ACC112 (cell line): Measurements from ENCODE around the gene HDAC4.

Source experiments
- H2AFZ ChIP-seq: fragments of 200-600 bp; sonication (generic); one replicate; pipeline ENCODE4 v1.6.0; 2017; ENCODE audit warnings: antibody characterized with exemption, low read length; ENCODE audit not compliant: unreplicated experiment
- H3K27ac ChIP-seq: fragments of 200-600 bp; sonication (generic); 2 replicates; pipeline ENCODE4 v1.5.1; 2014; ENCODE audit warnings: low read depth, mild to moderate bottlenecking, antibody characterized with exemption, low read length, moderate library complexity
- H3K27me3 ChIP-seq: fragments of 200-600 bp; sonication (generic); 2 replicates; pipeline ENCODE4 v1.6.1; 2014; ENCODE audit warnings: mild to moderate bottlenecking, antibody characterized with exemption, low read length, moderate library complexity, mixed read lengths; ENCODE audit not compliant: insufficient read depth
- H3K36me3 ChIP-seq: fragments of 200-600 bp; sonication (generic); 2 replicates; pipeline ENCODE4 v1.6.1; 2016; ENCODE audit warnings: mild to moderate bottlenecking, antibody characterized with exemption, low read length, moderate library complexity, mixed read lengths; ENCODE audit not compliant: insufficient read depth
- H3K4me1 ChIP-seq: fragments of 200-600 bp; sonication (generic); one replicate; pipeline ENCODE4 v1.6.1; 2016; ENCODE audit warnings: low read length, mixed read lengths; ENCODE audit not compliant: insufficient read depth, unreplicated experiment, control insufficient read depth
- H3K4me3 ChIP-seq: fragments of 200-600 bp; sonication (generic); 2 replicates; pipeline ENCODE4 v1.5.1; 2014; ENCODE audit warnings: mild to moderate bottlenecking, low read depth, low read length
- H3K79me2 ChIP-seq: fragments of 200-600 bp; sonication (generic); one replicate; pipeline ENCODE4 v1.6.0; 2016; ENCODE audit warnings: low read length; ENCODE audit not compliant: control insufficient read depth, unreplicated experiment, insufficient read depth

The HDAC4 gene

GRCh38 chr2:239365071-239365781, 35.6 kb downstream of the HDAC4 start:
- H3K36me3 ChIP-seq = no peaks in the 10 kb centered on the region
- no peak overlapping the region for H3K4me3 ChIP-seq
- peaks cover 7% of the 10 kb centered on the region for H3K79me2 ChIP-seq
- no peak overlapping the region for H3K27ac ChIP-seq
- H3K4me1 ChIP-seq = no peaks in the 10 kb centered on the region
- H2AFZ ChIP-seq = no peak overlapping the region
- no peaks in the 10 kb centered on the region for H3K27me3 ChIP-seq

GRCh38 chr2:239363946-239364637, 36.7 kb downstream of the HDAC4 start:
- Histone ChIP-seq H3K79me2 (peaks cover 7% of the 10 kb centered on the region), H2AFZ (no peak overlapping the region), H3K36me3 (no peaks in the 10 kb centered on the region), H3K4me3 (no peak overlapping the region), H3K27me3 (no peaks in the 10 kb centered on the region), H3K4me1 (no peaks in the 10 kb centered on the region), H3K27ac (no peak overlapping the region)

DNA sequence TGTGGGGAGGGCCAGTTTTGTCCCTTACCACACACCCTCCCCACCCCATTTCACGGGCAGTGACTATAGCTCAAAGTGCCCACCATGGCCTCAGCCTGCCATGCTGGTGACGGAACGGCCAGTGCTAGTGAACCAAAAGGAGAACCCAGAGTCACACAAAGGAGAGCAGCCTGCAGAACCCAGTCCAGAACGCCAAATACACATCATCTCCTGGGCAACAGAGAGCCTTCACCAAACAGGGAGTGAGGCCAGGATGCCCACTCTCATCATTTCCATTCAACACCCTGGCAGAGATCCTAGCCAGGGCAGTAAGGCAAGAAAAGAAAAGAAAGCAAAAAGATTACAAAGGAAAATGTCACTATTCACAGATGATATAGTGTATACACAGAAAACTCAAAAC, 38.3 kb downstream of the HDAC4 start:
- Histone ChIP-seq H2AFZ (no peak overlapping the region), H3K27me3 (no peaks in the 10 kb centered on the region), H3K79me2 (peaks cover 7% of the 10 kb centered on the region), H3K36me3 (no peaks in the 10 kb centered on the region), H3K4me3 (no peak overlapping the region), H3K27ac (no peak overlapping the region), H3K4me1 (no peaks in the 10 kb centered on the region)

DNA sequence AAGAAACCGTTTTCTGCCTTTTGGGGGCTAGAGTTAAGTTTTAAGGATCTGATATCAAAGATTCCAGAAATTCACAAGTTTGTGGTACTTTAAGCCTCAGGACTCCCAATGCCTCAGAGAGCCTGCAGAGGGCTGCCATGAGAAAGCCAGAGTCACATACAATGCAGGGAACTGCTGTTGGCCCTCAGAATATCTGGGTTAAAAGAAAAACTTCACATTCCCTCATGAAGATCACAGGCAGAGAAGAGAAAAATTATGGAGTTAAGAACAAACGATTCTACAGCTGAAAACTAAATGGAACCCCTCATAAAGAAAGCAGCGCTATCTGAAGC, 39.5 kb downstream of the HDAC4 start:
- Histone ChIP-seq H3K4me3 (no peak overlapping the region), H3K36me3 (no peaks in the 10 kb centered on the region), H3K4me1 (no peaks in the 10 kb centered on the region), H2AFZ (no peak overlapping the region), H3K79me2 (peaks cover 7% of the 10 kb centered on the region), H3K27me3 (no peaks in the 10 kb centered on the region), H3K27ac (no peak overlapping the region)

DNA sequence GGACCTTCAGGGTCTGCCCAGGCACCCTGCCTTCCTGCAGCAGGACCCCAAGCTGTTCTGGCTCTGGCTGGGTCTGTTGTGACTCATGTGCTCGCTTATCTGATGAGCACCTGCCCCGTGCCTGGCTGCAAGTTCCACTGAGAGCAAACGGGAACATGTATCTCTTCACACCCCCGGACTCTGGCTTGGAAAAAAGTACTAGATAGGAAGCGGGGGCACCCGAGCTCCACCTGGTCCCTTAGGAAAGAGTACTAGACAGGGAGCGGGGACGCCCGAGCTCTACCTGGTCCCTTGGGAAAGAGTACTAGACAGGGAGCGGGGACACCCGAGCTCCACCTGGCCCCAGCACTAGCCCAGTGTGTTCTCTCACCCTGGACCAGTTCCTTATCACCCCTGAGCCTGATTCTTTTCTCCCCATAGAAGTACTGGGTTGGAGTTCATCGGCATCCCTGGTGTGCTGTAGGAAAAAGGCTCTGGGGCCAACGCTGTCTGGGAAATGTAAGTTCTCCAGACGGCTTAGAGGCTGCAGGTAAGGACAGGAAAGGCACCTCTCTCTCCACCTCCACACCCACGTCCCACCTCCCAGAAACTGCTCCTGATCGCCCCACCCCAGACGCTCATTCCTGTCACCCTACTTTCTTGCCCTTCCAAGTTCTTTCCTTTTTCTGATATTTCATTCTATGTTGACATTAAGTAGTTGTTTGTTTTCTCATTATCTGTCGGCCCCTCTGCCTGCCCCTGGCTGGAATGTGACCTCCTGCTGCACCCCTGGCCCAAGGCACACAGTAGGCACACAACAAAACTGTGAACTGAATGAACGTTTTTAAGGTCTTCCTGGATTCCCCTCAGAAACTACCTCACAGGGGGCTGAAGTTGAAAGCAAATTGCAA, 40.2 kb downstream of the HDAC4 start:
- Histone ChIP-seq H3K36me3 (no peaks in the 10 kb centered on the region), H3K27ac (no peak overlapping the region), H3K79me2 (peaks cover 7% of the 10 kb centered on the region)

DNA sequence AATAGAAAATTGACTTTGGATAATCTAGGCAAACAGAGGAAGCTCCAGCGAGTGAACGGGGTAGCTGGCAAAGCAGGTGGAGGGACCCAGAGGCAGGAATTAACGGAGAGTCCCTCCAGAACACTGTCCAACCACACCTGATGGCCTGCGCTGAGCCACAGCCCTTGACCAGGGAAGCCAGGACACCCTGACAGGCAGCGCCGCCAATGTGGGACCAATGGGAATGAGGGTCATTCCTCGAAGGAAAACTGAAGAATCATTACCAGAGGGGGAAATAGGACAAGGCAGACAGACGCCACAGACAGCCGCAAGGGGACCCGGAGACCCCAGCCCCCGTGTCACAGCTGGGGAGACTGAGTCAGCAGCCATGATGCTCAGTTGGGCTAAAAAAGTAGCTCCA, 40.8 kb downstream of the HDAC4 start:
- H3K27ac ChIP-seq = no peak overlapping the region
- H3K27me3 ChIP-seq = no peaks in the 10 kb centered on the region
- no peak overlapping the region for H3K4me3 ChIP-seq
- H2AFZ ChIP-seq = no peak overlapping the region
- peaks cover 7% of the 10 kb centered on the region for H3K79me2 ChIP-seq
- peaks cover 2% of the 10 kb centered on the region; the same call in 1 of the 2 replicates for H3K36me3 ChIP-seq
- no peaks in the 10 kb centered on the region for H3K4me1 ChIP-seq

More for the DNA sequence above, 40.2 kb downstream of the HDAC4 start:
- Histone ChIP-seq H3K4me1 (no peaks in the 10 kb centered on the region), H3K27me3 (no peaks in the 10 kb centered on the region), H3K4me3 (no peak overlapping the region), H2AFZ (no peak overlapping the region)

- Histone ChIP-seq H3K4me3 (no peak overlapping the region), H3K4me1 (no peaks in the 10 kb centered on the region), H3K27ac (no peak overlapping the region), H3K36me3 (peaks cover 5% of the 10 kb centered on the region; the same call in 1 of the 2 replicates), H2AFZ (no peak overlapping the region), H3K27me3 (no peaks in the 10 kb centered on the region), H3K79me2 (peaks cover 7% of the 10 kb centered on the region)
Observed at GRCh38 chr2:239359196-239359912, 41.5 kb downstream of the HDAC4 start.

- H2AFZ ChIP-seq = no peak overlapping the region
Observed at GRCh38 chr2:239358062-239358754, 42.6 kb downstream of the HDAC4 start.

GRCh38 chr2:239355724-239356123, 45.1 kb downstream of the HDAC4 start:
- no peak overlapping the region for H3K27ac ChIP-seq
- peaks cover 5% of the 10 kb centered on the region; the same call in 1 of the 2 replicates for H3K36me3 ChIP-seq
- H2AFZ ChIP-seq = no peak overlapping the region

More at GRCh38 chr2:239358062-239358754, 42.6 kb downstream of the HDAC4 start:
- Histone ChIP-seq H3K79me2 (peaks cover 7% of the 10 kb centered on the region), H3K36me3 (peaks cover 5% of the 10 kb centered on the region; the same call in 1 of the 2 replicates), H3K27ac (no peak overlapping the region), H3K4me1 (no peaks in the 10 kb centered on the region), H3K4me3 (no peak overlapping the region), H3K27me3 (no peaks in the 10 kb centered on the region)

GRCh38 chr2:239355139-239355538, 45.7 kb downstream of the HDAC4 start:
- Histone ChIP-seq H3K27ac (no peak overlapping the region), H3K4me1 (no peaks in the 10 kb centered on the region), H2AFZ (no peak overlapping the region), H3K36me3 (peaks cover 5% of the 10 kb centered on the region; the same call in 1 of the 2 replicates), H3K79me2 (no peaks in the 10 kb centered on the region), H3K27me3 (no peaks in the 10 kb centered on the region), H3K4me3 (no peak overlapping the region)

More at GRCh38 chr2:239355724-239356123, 45.1 kb downstream of the HDAC4 start:
- Histone ChIP-seq H3K79me2 (no peaks in the 10 kb centered on the region), H3K4me3 (no peak overlapping the region), H3K4me1 (no peaks in the 10 kb centered on the region), H3K27me3 (no peaks in the 10 kb centered on the region)
